Peyer's patch (tissue), 4 donors: Measurements from ENCODE around the gene WIZ. TPM values are rescaled to one million over a fixed set of nuclear protein-coding genes. Genes with fewer than 3 reads are reported as not detected.

ENCODE experiments used
- DNase-seq, 3 donors: peaks; one replicate each; pipeline ENCODE4 v3.0.0-alpha.2; 2017 to 2019
- H3K27ac ChIP-seq, 4 donors: fragments of 200-600 bp; sonication (generic); one replicate each; pipeline ENCODE4 v1.5.1; 2016 to 2019
- H3K27me3 ChIP-seq, 2 donors: fragments of 200-600 bp; sonication (generic); one replicate each; pipeline ENCODE4 v1.5.1; 2019
- H3K36me3 ChIP-seq, 3 donors: fragments of 200-600 bp; sonication (generic); one replicate each; pipeline ENCODE4 v1.5.1; 2016 to 2019
- H3K4me1 ChIP-seq, 4 donors: fragments of 200-600 bp; sonication (generic); one replicate each; pipeline ENCODE4 v1.5.1; 2016 to 2019
- H3K4me3 ChIP-seq, 4 donors: fragments of 200-600 bp; sonication (generic); 1 replicate in 3 of 4; 2 replicates in 1 of 4; pipeline ENCODE4 v1.5.1; 2016 to 2019; ENCODE audit warnings: mild to moderate bottlenecking in 1 of 4
- H3K9me3 ChIP-seq, 4 donors: fragments of 200-600 bp; sonication (generic); one replicate each; pipeline ENCODE4 v1.5.1; 2016 to 2019; ENCODE audit warnings: mild to moderate bottlenecking in 1 of 4
- POLR2A ChIP-seq, 2 donors: fragments of 450-650 bp; IDR thresholded peaks; one replicate each; pipeline ENCODE4 v1.5.1; 2017; ENCODE audit warnings: antibody characterized with exemption in 2 of 2, mild to moderate bottlenecking in 2 of 2, moderate library complexity in 2 of 2
- total RNA-seq, 4 donors: library from RNA; depleted of rRNA; stranded (reverse); fragments of >200 nt; gene quantifications; one replicate each; pipeline ENCODE4 v1.1.0, GENCODE V29; 2016
- TF ChIP-seq, protein P1 (sequence below), 6 experiments: fragments of 450-650 bp in 4 of 6; fragments of 200-600 bp in 2 of 6; sonication (generic) in 1 of 6; IDR thresholded peaks; one replicate each; pipeline ENCODE4 v1.5.1; 2017 to 2019; ENCODE audit warnings: antibody characterized with exemption in 6 of 6, mild to moderate bottlenecking in 3 of 6, moderate library complexity in 1 of 6

The WIZ gene
- total RNA-seq, 4 donors from 2014 or later: 25.4 to 45.2 (median 40.6) TPM

GRCh38 chr19:15379083-15379998, 70.4 kb downstream of the WIZ start, which contains the start of gene AKAP8:
Gene AKAP8, minus strand, starts transcription at chr19:15379787. Its CDS starts 56 bp downstream, at chr19:15379731.
- Histone ChIP-seq H3K4me3 (peak within 1 kb of the TSS; percentile 89 to 98 (median 94)), H3K4me1 (peaks cover 4 to 41% (median 17%) of the 10 kb centered on the region in 4 donors), H3K9me3 (no peaks in the 10 kb centered on the region), H3K27ac (peak within 1 kb of the TSS; percentile 94 to 99 (median 94)), H3K36me3 (peaks cover 0 to 4% (median 0%) of the 10 kb centered on the region in 3 donors), H3K27me3 (no peaks in the 10 kb centered on the region)
- peak; percentile 97 to 99 (median 99) for DNase-seq
- TF ChIP-seq, protein P1, sequence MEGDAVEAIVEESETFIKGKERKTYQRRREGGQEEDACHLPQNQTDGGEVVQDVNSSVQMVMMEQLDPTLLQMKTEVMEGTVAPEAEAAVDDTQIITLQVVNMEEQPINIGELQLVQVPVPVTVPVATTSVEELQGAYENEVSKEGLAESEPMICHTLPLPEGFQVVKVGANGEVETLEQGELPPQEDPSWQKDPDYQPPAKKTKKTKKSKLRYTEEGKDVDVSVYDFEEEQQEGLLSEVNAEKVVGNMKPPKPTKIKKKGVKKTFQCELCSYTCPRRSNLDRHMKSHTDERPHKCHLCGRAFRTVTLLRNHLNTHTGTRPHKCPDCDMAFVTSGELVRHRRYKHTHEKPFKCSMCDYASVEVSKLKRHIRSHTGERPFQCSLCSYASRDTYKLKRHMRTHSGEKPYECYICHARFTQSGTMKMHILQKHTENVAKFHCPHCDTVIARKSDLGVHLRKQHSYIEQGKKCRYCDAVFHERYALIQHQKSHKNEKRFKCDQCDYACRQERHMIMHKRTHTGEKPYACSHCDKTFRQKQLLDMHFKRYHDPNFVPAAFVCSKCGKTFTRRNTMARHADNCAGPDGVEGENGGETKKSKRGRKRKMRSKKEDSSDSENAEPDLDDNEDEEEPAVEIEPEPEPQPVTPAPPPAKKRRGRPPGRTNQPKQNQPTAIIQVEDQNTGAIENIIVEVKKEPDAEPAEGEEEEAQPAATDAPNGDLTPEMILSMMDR (IDR thresholded peaks at IDR 0.05): no peak
- TF ChIP-seq POLR2A (IDR thresholded peaks at IDR 0.05): peak; percentile 58 to 82

- H3K36me3 ChIP-seq: peaks cover 0 to 11% (median 0%) of the 10 kb centered on the region in 3 donors
- no peaks in the 10 kb centered on the region for H3K9me3 ChIP-seq
- H3K27me3 ChIP-seq: no peaks in the 10 kb centered on the region
- DNase-seq: peak; percentile 59 to 78 (median 76)
- peaks cover 4 to 44% (median 18%) of the 10 kb centered on the region in 4 donors for H3K4me1 ChIP-seq
- peak overlapping the region; percentile 89 to 98 (median 94) for H3K4me3 ChIP-seq
- H3K27ac ChIP-seq: peak overlapping the region; percentile 94 to 99 (median 94)
- TF ChIP-seq, protein P1 (IDR thresholded peaks at IDR 0.05): no peak
- TF ChIP-seq POLR2A (IDR thresholded peaks at IDR 0.05): no peak
Observed at GRCh38 chr19:15378534-15379082, 71.1 kb downstream of the WIZ start.

DNA sequence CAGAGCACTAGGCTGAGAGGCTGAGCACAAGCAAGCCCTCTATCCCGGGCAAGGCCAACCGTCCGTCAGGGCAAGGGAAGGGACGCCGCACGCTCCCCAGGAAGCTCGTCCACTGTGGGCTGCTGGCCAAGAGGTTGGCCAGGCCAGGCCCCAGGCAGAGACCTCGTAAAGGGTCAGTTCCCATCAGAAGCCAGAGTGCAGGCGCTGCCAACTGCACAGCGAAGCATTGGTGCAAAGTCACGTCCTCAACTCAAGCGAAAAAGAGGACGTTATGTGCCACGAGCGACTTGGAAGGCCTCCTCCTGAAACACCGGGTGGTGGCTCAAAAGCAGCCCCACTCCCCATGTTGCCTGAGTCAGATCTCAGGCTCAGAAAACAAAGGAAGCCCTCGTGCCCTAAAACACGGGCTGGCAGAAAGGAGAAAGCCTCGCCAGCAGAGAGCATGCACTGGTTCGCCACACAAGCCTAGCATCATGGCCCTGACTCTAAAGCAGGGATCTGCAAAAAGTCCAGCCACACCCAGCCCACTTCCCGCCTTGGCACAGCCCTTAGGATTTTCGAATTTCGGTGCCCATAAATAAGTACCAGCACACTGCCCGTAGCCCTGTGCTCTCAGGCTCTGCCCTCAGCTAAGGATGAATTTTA, 74.8 kb downstream of the WIZ start:
- Histone ChIP-seq H3K36me3 (peaks cover 0 to 48% (median 0%) of the 10 kb centered on the region in 3 donors), H3K27ac (peak overlapping the region in 2 of 4 donors; percentile 11 to 24), H3K4me1 (peaks cover 4 to 34% (median 14%) of the 10 kb centered on the region in 4 donors), H3K4me3 (no peak overlapping the region), H3K9me3 (no peaks in the 10 kb centered on the region), H3K27me3 (no peaks in the 10 kb centered on the region)
- TF ChIP-seq POLR2A (IDR thresholded peaks at IDR 0.05): no peak
- TF ChIP-seq, protein P1 (IDR thresholded peaks at IDR 0.05): no peak
- DNase-seq: no peak

DNA sequence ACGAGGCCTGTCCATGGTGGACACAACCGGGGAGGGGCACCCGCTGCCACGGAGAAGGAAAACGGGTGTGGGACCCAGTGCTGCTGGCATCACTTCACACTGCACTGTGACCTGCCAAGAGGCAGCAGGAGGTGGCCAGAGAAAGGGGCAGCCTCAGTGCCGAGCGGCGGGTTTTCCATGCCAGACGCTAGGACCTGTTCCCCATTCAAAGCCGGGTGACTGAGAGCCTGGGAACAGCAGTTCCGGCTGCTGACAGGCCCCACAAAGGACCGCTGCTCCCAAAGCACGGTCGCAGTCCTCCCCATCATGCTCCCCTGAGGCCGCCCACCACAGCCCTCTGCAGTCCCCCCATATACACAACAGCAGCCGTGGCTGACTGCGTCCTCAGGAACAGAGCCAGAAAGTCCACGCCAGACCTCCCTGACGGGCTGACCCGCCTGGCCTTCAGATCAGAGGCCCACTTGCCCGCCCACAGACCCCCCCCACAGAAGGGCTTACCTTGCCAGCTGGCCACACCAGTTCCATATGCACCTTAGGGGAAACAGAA, 75.6 kb downstream of the WIZ start:
- TF ChIP-seq, protein P1 (IDR thresholded peaks at IDR 0.05): no peak
- no peak for TF ChIP-seq POLR2A (IDR thresholded peaks at IDR 0.05)
- DNase-seq: no peak
- Histone ChIP-seq H3K27ac (peak overlapping the region in 1 of 4 donors; percentile 11), H3K27me3 (no peaks in the 10 kb centered on the region), H3K4me1 (peaks cover 4 to 34% (median 14%) of the 10 kb centered on the region in 4 donors), H3K9me3 (no peaks in the 10 kb centered on the region), H3K36me3 (peaks cover 0 to 55% (median 0%) of the 10 kb centered on the region in 3 donors), H3K4me3 (no peak overlapping the region)

DNA sequence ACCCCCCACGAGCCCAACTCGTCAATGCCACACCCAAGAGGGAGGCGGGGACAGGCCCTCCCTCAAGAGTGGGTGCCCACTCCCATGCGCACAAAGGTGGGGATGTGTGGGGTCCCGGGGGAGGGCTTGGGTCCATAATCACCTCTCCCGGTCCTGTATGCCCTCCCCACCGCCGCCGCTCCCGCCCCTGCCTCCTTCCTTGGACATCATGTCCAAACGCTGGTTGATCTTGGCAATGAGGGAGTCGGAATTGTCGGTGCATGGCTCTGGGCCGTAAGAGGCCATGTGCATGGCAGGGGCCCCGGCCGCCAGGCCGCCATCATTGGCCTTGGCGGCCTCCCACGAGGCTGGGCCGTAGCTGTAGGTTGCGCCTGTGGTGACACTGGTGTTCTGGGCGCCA, 76.1 kb downstream of the WIZ start:
- Histone ChIP-seq H3K4me1 (peaks cover 4 to 34% (median 14%) of the 10 kb centered on the region in 4 donors), H3K9me3 (no peaks in the 10 kb centered on the region), H3K27me3 (no peaks in the 10 kb centered on the region), H3K27ac (no peak overlapping the region), H3K36me3 (peaks cover 0 to 61% (median 0%) of the 10 kb centered on the region in 3 donors), H3K4me3 (no peak overlapping the region)
- no peak for DNase-seq
- TF ChIP-seq POLR2A (IDR thresholded peaks at IDR 0.05): no peak
- TF ChIP-seq, protein P1 (IDR thresholded peaks at IDR 0.05): no peak
